Stimulated activated CD8-positive, alpha-beta memory T cell treated with anti-CD3 and anti-CD28 coated beads, Interleukin-7, amount 100 ng/mL, for 1 hour (primary cell): ENCODE measurements around the gene ATRN.

Experiments used
- DNase-seq, 2 donors: peaks; one replicate each; pipeline ENCODE4 v3.0.0-alpha.2; 2020; ENCODE audit warnings: low read depth in 2 of 2

ATRN gene

DNA sequence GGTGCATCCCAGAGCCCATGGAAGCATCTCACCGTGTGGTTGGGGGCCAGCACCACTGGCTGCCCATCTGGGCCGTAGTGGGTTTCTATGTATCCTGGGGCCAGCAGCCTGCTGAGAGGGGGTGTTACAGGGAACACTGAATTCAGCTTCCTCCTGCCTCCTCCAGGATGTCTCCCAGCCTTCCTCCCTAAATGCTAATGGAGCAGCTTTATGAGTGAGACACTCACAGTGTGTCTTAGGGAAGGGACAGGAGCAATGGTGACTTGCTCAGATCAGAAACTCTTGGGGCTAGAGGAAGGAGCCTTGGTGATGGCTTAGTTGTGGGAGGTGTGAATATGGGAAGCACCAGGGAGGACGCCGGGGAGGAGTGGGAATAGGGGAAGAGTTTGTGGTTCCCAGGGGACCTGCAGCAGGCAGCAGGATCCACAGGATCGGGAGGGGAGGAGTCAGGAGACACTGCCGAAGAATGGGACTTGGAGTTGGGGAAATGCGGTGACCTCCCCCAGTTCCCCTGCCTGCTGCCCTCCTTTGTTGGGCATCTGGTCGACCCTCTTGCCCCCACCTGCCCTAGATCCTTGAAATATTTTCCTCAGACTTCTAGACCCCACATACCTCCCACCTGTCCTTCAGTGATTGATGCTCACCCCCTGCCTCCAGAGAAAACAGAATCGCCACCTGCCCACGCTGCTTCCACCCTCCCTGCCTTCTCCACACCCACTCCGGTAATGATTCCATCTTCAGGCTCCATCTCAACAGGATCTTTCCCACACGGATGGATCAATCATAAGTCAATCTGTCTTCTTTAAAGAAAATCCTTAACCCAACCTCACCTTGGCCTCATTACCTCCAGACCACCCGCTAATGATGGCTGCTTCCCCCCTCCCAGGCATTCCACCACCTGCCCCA, 204.4 kb downstream of the ATRN start:
- no peak for DNase-seq

DNA sequence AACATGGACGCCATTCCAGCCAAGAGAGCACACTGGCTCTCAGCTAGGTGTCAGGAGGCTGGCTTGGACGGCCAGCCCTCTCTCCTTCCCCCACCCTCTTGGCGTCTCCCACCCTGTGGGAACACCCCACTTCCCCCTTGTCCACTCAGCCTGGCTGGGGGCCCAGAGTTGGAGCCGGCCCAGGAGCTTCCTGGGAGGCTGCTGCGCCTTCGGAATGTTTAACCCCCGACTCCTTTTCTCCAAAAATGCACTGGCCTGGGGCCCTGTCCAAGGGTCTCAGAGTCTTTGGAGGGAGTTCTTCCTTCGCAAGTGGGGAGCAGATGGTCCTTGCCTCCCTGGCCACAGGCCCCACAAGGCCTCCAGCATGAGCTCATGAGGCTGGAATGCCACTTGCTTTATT, 206.9 kb downstream of the ATRN start:
- no peak for DNase-seq

DNA sequence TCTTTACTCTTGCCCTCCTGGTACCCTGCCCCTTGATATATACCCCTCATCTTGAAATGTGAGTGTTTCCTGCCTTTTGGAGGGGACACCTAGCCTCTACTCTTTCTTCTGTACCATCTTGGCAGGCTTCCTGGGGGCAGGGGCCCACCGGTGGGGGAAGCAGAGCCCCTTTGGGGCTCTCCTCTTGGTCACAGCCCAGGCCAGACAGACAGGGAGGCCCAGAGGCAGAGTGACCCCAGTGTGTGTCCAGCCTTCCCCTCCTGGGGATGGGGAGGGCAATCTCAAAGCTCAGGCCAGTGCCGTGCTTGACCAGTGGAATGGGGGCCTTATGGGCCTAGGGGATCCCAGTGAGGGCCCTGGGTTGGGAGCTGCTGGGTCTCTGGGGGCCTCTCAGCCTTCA, 207.4 kb downstream of the ATRN start:
- no peak for DNase-seq

DNA sequence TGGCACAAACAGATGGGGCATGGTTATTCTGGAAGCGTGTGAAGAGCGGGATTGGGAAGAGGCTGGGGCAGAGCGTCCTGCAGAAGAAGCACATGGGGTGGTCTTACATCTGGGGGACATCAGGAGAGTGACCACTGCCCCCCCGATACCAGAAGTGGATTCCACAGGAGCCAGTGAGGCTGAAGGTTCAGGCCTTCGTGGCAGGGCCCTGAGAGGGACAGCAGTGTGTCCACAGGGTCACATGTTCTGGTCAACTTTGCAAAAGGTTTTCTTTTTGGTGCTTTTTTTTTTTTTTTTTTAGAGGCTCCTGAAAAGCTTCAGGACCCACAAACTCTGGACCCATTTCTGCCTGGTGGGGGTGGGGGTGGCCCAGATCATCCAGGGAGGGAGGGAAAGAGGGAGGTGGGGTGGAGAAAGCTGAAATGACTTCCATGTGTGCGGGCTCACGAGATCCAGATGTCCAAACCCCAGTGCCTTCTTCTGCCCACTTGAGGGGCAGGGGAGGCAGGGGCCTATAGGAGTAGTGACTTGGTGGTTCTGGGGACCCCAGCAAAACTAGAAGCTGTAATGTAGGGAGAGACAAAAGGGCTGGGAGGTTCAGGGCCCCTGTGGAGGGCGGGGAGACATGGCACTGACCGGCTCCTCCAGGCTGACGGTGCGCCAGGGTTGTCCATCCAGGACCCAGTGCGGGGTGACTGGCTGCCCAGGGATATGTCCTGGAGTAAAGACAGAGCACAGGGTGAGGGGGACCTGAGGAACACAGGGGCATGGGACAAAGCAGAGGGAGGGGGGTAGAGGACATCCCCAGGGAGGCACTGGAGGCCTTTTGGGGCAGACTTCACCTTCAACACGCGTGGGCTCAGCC, 208.3 kb downstream of the ATRN start:
- DNase-seq, result no peak

- no peak for DNase-seq
These were observed 209.2 kb downstream of the ATRN start for GRCh38 chr20:3679749-3680700.

GRCh38 chr20:3680701-3681351, 210.0 kb downstream of the ATRN start:
- DNase-seq, result no peak

GRCh38 chr20:3681352-3681930, 210.6 kb downstream of the ATRN start:
- DNase-seq, result no peak

GRCh38 chr20:3681931-3682781, 211.3 kb downstream of the ATRN start, which contains the start of gene ADAM33:
Gene ADAM33, minus strand, starts transcription at chr20:3682010. Its CDS starts 6 bp downstream, at chr20:3682004.
- DNase-seq, result no peak

- no peak for DNase-seq
These were observed 214.5 kb downstream of the ATRN start for GRCh38 chr20:3685341-3685740.

DNA sequence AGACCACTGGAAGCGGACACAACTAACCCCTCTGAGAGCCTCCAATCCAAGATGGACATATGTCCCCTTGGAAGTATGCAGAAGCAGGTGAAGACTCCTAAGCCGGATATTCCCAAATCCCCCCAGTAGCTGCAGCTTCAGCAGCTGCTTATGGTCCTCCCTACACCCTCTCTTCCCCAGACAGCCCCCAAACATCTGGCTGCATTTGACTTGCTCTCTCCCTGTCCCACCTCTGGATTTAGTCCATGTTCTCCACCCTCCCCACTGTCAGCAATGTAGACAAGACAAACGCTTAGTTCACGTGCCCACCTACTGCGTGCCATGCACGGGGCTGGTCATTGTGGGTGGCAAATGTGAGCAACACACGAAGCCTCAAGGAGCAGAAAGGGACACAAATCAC, 215.6 kb downstream of the ATRN start:
- no peak for DNase-seq

- DNase-seq, result no peak
These were observed 216.1 kb downstream of the ATRN start for GRCh38 chr20:3686867-3687321.

- no peak for DNase-seq
These were observed 216.8 kb downstream of the ATRN start for GRCh38 chr20:3687655-3688054.

GRCh38 chr20:3689978-3690377, 219.2 kb downstream of the ATRN start:
- no peak for DNase-seq

DNA sequence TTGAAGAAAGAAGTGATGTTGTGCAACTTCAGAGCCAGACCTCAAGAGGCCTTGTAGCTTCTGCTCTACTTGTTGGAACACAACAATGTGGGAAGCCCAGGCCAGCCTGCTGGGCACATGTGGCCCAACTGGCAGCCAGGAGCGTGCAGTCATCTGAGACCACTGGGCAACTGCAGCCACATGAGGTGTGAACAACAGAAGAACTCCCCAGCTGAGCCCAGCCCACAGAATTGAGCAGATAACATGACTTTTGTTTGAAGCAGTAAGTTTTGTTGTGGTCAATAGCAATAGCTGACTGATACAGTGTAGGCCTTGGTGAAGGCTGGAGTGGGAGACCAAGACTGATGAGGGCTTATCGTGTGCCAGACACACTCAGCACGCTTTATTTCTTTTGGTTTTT, 219.6 kb downstream of the ATRN start:
- no peak for DNase-seq

DNA sequence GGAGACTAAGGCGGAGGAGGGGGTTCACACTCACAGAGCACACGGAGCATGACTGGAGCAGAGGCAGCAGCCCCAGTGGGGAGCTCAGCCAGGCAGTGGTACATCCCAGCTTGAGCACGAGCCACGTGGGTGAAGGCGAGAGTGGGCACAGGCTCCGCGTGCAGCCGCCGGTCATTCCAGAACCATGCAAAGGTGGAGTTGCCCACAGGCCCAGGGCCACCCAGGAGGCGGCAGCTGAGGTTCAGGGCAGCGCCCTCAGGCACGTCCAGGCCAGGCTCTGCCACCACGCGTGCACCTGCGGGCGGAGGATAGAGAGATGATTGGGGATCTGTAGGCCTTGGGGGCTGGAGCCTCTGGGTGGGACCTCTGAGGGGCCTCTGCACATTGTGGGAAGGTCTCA, 220.5 kb downstream of the ATRN start:
- DNase-seq, result no peak

- no peak for DNase-seq
These were observed 221.1 kb downstream of the ATRN start for GRCh38 chr20:3691897-3692296.

GRCh38 chr20:3692706-3693294, 222.0 kb downstream of the ATRN start:
- DNase-seq, result no peak

DNA sequence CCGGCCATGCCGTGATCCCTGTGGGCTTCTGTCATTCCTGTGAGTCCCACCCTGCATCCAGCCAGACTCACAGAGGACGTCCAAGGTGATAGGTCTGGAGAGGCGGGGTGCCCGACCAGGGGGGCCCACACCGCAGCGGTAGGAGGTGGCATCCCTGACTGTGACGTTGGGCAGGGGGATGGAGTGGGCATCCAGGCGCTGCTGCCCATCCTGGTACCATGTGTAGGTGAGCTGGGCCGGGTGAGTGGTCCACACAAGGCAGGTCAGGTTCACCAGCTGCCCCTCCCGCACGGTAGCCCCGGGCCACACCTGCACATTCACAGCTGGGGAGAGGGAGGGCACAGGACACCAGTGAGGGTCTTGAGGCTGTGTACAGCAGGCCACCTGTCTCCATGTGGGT, 222.6 kb downstream of the ATRN start:
- no peak for DNase-seq

DNA sequence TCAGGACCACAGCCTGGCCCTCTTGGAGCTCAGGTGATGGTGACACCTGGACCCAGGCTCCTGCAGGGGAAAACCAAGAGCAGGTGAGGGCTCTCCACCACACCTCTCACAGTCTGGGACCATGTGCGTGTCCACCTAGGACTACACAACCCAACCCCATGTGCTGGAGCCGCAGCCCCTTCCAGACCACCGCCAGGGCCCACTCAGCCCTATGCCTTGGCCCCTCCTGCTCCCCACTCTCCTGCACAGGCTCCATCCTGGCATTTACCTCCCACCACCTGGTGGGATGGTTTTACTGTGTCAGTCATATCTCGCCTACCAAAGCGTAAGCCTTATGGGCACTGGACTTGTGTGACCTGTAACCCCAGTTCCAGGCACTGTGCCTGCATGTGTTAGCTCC, 224.0 kb downstream of the ATRN start:
- no peak for DNase-seq
